GM21390 (cell line): ENCODE results near the gene ZDHHC16.

Experiments used
- ATAC-seq: cut with Tn5 transposase; IDR thresholded peaks from one replicate; pipeline ENCODE4 v1.9.1; 2021; ENCODE audit not compliant: unreplicated experiment

The ZDHHC16 gene

DNA sequence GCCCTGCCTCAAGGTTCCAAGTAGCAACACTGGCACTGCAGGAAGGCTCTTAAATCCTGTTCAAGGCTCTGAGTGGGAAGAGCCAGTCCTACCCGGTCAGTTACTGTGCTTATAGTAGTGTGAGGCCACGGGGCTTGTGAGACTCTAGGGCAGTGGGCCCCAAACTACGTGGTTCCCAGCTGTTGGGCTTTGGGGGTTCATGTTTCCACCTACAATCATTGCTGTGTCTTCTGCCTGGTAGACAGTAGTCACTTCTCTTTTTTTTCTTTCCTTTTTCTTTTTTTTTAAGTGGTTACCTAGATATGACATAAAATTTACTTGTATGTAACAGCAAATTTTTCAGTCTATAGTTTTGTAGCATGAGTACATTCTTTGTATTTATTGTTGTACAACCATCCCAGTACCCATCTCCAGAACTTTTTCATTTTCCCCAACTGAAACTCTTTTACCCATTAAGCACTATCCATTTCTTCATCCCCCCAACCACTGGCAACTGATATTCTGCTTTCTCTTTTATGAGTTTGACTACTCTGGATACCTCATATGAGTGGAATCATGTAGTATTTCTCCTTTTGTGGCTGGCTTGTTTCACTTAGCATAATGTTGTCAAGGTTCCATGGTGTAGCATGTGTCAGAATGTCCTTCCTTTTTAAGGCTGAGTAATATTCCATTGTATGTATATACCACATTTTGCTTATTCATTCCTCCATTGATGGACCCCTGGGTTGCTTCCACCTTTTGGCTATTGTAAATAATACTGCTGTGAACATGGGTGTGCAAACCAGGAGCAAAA, 60.4 kb downstream of the ZDHHC16 start:
- ATAC-seq: no peak
